Measurements from ENCODE around the gene PELI3.
"Not testable (repeated sequence)": the region's sequence is repeated elsewhere in the genome, so short reads cannot be mapped to it uniquely, and the experiment has no call there.

The PELI3 gene, protein sequence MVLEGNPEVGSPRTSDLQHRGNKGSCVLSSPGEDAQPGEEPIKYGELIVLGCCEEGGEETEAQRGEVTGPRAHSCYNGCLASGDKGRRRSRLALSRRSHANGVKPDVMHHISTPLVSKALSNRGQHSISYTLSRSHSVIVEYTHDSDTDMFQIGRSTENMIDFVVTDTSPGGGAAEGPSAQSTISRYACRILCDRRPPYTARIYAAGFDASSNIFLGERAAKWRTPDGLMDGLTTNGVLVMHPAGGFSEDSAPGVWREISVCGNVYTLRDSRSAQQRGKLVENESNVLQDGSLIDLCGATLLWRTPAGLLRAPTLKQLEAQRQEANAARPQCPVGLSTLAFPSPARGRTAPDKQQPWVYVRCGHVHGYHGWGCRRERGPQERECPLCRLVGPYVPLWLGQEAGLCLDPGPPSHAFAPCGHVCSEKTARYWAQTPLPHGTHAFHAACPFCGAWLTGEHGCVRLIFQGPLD

DNA sequence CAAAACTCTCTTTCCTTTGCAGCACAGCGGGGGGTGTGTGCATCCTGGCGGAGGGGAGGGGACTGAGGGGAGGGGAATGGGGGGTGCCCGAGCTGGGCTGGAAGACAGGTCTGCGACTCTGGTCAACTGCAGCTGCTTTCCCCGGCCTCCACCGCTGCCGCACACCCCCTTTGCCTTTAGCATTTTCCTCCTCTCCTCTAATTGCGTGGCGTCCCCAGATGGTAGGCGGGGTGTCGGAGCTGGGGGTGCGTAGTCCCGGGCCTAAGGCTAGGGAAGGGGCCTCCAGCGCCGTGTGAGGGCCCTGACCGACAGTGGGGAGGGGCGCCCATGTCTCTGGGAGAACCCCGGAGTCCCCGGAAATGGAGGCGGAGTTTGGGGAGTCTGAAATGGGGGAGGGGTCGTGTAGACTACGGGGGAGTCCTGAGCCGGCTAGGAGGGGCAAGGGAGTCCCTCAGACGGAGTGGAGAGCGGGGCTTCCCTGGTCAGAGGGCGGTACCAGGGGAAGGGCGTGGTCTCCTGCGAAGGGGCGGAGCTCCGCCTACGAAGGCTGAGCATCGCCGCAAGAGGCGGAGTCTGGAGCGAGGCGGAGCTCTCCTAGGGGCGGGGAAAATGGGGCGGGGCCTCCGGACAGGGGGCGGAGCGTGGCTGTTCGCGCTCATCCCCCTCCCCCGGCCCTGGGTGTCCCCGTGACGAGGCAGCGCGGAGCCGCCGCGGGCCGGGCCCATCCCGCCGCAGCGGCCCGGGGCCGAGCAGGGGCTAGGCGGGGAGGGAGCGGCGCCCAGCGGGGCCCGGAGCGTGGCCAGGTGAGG lies at the start of gene PELI3:
Gene PELI3, plus strand, starts transcription at position 681 of the 809 bp plus-strand sequence. CDS start 1,224 bp downstream, outside the sequence.
- DNase-seq (ENCODE audit: low spot score): peak; percentile 99

- DNase-seq (ENCODE audit: low spot score): no peak
Measured at GRCh38 chr11:66417000-66417399, 49.7 kb upstream of the PELI3 start.

DNA sequence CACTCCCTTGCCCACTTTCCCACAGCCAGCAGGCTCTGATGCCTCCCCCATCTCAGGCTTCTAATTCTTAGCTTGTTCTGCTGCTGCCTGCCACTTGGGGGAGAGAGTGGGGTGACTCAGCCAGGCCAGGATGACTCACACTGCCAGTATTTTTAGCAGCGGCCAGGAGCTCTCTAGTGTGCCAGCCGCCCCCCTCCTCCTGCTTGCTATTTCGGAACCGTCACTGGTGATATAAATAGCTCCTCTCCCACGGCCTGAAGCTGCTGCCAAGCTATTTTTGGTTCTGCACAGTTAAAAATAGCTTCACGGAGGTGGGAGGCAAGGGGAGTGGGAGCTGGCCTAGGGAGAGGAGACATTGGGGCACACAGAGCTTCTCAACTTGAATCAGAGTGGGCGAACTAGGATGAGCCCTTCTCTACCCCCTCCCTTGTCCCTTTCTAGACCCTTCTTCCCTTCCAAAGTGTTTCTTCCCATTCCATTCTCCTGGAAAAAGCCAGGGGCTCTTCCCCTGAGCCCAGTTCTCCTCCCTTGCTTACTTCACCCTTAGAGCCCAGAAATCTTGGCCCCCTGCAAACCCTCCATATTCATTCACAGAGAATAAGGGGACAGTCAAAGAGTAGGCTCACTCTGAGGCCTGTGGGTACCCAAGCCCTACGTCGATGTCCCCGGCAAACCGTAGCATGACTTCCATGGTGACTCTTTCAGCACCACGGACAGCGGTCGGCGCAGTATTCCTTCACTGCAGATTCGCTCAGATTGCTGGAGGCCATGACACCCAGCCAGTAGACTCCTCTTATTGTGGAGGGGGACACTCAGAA lies 48.3 kb upstream of the PELI3 start:
- peak; percentile 95 for DNase-seq (ENCODE audit: low spot score)

- DNase-seq (ENCODE audit: low spot score): no peak
Measured at GRCh38 chr11:66418986-66419308, 47.8 kb upstream of the PELI3 start.

DNA sequence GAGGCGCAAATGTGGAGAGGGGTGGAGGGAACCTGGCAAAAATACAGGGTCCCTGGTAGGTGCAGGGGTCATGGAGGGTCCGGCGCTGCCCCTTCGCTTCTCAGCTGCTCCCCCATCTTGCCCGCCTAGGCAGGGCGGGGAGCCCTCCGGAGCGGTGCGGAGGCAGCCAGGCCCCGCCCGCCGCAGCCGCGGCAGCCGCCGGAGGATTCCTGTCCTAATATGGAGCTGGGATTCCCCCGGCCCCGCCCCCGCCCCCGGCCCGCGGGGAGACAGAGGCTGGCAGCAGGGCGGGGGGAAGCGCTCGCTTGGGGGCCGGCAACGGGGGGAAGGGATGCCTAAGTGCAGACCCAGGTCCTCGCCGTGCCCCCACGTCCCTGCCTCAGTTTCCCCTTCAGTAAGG lies 46.9 kb upstream of the PELI3 start:
- no peak for DNase-seq (ENCODE audit: low spot score)

DNA sequence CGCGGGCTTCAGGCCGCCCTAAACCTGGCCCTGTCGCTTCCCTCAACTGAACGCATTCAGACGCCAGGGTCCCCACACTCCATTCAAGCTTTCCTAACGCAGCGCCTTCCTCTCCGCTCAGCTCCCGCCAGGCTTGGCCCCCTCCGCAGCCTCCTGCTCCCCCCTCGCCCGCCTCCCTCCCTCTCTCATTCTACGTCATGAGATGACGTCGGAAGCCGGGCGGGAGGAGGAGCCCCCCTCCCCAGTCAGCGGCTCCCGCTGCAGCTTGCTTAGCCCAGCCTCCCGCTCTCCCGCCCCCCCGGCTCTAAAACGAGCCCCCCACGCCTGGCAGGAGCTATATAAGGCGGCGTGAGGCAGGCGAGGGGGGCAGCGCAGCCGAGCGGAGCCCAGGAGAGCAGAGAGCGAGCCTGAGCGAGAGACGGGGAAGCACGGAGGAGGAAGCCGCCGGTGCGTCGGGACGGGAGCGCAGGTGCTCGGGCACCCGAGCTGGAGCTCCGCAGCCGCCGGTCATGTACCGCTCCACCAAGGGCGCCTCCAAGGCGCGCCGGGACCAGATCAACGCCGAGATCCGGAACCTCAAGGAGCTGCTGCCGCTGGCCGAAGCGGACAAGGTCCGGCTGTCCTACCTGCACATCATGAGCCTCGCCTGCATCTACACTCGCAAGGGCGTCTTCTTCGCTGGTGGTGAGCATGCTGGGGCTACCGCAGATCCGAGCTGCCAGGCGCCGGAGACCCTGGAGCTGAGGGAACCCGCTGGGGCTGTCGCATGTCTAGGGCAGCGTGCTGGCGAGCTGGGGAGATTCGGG lies 45.8 kb upstream of the PELI3 start, which contains the start of gene NPAS4:
Gene NPAS4, plus strand, starts transcription at position 365 of the 806 bp plus-strand sequence. Its CDS starts 145 bp downstream, at position 510.
- no peak for DNase-seq (ENCODE audit: low spot score)

- DNase-seq (ENCODE audit: low spot score): peak; percentile 93
Measured at GRCh38 chr11:66421492-66422205, 45.1 kb upstream of the PELI3 start.

DNA sequence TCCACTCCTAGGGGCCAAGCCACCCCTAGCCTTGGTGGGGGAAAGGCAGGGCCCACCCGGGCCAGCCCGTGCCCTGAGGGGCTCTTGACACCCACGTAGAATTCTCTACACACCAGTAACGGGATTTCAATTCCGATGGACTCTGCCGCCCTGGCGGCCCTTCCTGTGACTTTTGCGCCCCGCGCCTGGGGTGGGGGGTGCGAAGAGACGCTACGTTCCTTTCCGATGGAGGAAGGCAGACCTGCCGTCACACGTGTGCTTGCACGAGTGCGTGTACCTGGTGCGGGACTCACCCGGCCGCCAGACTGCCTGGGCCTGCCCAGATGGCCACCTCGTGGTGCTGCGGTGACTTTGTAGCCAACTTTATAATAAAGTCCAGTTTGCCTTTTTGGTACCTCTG lies 40.4 kb upstream of the PELI3 start:
- no peak for DNase-seq (ENCODE audit: low spot score)

GRCh38 chr11:66428933-66429332 lies 37.8 kb upstream of the PELI3 start:
- no peak for DNase-seq (ENCODE audit: low spot score)

DNA sequence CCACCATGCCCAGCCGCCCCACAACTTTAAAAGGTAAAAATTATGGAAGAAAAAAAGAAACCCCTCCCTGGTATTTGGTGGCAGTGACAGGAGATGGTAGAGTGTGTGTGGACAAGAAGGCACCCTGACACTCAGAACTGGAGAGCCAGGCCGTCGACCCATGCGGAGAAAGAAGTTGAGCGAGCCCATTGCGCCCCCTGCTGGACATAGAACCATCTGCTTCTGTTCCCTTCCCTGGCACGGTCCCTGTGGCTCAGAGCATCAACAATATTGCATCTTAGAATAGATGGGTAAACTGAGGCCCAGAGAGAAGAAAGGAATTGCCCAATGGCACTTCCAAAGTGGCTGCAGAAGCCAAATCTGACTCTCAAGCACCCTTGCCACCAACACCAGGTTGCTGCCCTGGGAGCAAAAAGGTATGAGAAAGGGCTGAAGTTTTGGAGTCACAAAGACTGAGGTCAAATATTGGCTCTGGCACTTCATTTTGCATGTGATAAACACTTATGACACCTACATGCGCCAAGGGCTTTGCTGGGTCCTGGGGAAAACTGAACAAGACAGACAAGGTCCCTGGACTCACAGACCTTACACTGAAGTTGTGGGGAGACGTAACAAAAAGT lies 36.6 kb upstream of the PELI3 start:
- peak; percentile 85 for DNase-seq (ENCODE audit: low spot score)

GRCh38 chr11:66431287-66431686 lies 35.4 kb upstream of the PELI3 start:
- DNase-seq (ENCODE audit: low spot score): not testable (repeated sequence)

GRCh38 chr11:66431871-66432329 lies 34.8 kb upstream of the PELI3 start:
- DNase-seq (ENCODE audit: low spot score): not testable (repeated sequence)

DNA sequence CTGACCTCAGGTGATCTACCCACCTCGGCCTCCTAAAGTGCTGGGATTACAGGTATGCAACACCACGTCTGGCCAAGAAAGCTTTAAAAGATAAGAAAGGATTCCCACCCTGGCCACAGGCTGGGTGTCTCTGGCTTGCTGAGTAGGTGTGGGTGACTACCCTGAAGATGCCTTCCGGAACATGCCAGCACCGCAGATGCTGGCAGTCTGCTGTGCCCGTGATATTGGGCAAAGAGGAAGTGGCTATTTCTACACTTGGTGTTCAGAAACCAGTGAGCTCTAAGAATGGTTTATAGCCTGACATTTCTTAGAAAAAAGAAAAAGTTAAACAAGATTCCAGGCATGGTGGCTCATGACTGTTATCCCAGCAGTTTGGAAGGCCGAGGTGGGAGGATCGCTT lies 34.1 kb upstream of the PELI3 start:
- DNase-seq (ENCODE audit: low spot score): no peak

GRCh38 chr11:66437979-66438503 lies 28.7 kb upstream of the PELI3 start:
- no peak for DNase-seq (ENCODE audit: low spot score)

- peak; percentile 96 for DNase-seq (ENCODE audit: low spot score)
Measured at GRCh38 chr11:66438504-66439466, 27.9 kb upstream of the PELI3 start, which contains the start of gene MRPL11. Gene MRPL11 (minus strand): TSS chr11:66438848. CDS start chr11:66438754, 94 bp downstream.

DNA sequence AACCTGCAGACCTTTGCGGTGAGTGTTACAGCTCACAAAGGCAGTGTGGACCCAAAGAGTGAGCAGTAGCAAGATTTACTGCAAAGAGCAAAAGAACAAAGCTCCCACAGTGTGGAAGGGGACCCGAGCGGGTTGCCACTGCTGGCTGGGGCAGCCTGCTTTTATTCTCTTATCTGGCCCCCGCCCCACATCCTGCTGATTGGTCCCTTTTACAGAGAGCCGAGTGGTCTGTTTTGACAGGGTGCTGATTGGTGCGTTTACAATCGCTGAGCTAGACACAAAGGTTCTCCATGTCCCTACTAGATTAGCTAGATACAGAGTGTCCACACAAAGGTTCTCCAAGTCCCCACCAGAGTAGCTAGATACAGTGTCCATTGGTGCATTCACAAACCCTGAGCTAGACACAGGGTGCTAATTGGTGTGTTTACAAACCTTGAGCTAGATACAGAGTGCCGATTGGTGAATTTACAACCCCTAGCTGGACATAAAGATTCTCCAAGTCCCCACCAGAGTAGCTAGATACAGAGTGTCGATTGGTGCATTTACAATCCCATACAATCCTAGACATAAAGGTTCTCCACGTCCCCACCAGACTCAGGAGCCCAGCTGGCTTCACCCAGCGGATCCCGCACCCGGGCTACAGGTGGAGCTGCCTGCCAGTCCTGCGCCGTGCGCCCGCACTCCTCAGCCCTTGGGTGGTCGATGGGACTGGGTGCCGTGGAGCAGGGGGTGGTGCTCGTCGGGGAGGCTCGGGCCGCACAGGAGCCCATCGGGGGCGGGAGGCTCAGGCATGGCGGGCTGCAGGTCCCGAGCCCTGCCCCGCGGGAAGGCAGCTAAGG lies 26.4 kb upstream of the PELI3 start:
- not testable (repeated sequence) for DNase-seq (ENCODE audit: low spot score)

DNA sequence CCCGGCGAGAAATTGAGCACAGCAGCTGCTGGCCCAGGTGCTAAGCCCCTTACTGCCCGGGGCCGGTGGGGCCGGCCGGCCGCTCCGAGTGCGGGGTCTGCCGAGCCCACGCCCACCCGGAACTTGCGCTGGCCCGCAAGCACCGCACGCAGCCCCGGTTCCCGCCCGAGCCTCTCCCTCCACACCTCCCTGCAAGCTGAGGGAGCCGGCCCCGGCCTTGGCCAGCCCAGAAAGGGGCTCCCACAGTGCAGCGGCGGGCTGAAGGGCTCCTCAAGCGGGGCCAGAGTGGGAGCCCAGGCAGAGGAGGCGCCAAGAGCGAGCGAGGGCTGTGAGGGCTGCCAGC lies 25.8 kb upstream of the PELI3 start:
- not testable (repeated sequence) for DNase-seq (ENCODE audit: low spot score)

- DNase-seq (ENCODE audit: low spot score): peak; percentile 79
Measured at GRCh38 chr11:66443602-66444001, 23.1 kb upstream of the PELI3 start.
